Adrenal gland (tissue), 12 donors: ENCODE results near the gene COL16A1. TPM values are rescaled to one million over a fixed set of nuclear protein-coding genes. Genes with fewer than 3 reads are reported as not detected.

ENCODE experiments used
- DNase-seq, 7 donors: peaks; one replicate each; pipeline ENCODE4 v3.0.0-alpha.2; 2019 to 2020
- H3K27ac ChIP-seq, 5 donors: fragments of 200-600 bp; sonication (generic) in 4 of 5; 1 replicate in 3 of 5; 2 replicates in 2 of 5; pipeline versions ENCODE4 v1.5.1 to v1.8.0; 2016 to 2020; ENCODE audit warnings: mild to moderate bottlenecking in 1 of 5
- H3K27me3 ChIP-seq: fragments of 200-600 bp; 2 replicates; pipeline ENCODE4 v1.8.0; 2021
- H3K36me3 ChIP-seq, 2 donors: fragments of 200-600 bp; replicated peaks in 1 of 2; 1 replicate in 1 of 2; 2 replicates in 1 of 2; pipeline versions ENCODE4 v1.5.1 to v1.8.0; 2018 to 2022
- H3K4me1 ChIP-seq, 2 donors: fragments of 200-600 bp; replicated peaks in 1 of 2; 1 replicate in 1 of 2; 2 replicates in 1 of 2; pipeline versions ENCODE4 v1.5.1 to v1.8.0; 2018 to 2021
- H3K4me3 ChIP-seq, 4 donors: fragments of 200-600 bp; sonication (generic) in 3 of 4; one replicate each; pipeline ENCODE4 v1.5.1; 2016 to 2018
- H3K9me3 ChIP-seq, 3 donors: fragments of 200-600 bp; sonication (generic) in 1 of 3; replicated peaks in 1 of 3; 1 replicate in 2 of 3; 2 replicates in 1 of 3; pipeline versions ENCODE4 v1.5.1 to v1.8.0; 2016 to 2021
- POLR2A ChIP-seq, 2 donors: fragments of 450-650 bp; IDR thresholded peaks; one replicate each; pipeline ENCODE4 v1.6.1; 2017; ENCODE audit warnings: antibody characterized with exemption in 2 of 2, mild to moderate bottlenecking in 2 of 2, moderate library complexity in 1 of 2
- WGBS, 4 donors: extraction: QIAGEN DNeasy Blood & Tissue Kit in 2 of 4; methylation state at CpG; one replicate each; pipeline versions ENCODE4 v1.1.5 to v1.1.7; 2013 to 2017; 5-methylcytosine and 5-hydroxymethylcytosine counted together
- intact Hi-C, 2 donors: fragments of 100-400 bp; cut with DNase I; formaldehyde crosslinking; loops; one replicate each; pipeline versions ENCODE4 v1.14.1 to v1.15.0; 2022 to 2023
- polyA plus RNA-seq, 3 donors: library from polyadenylated mRNA; stranded (reverse); fragments of 200-250 nt in 2 of 3; fragments of 350-450 nt in 1 of 3; fragmentation: Illumina TruSeq in 1 of 3; extraction: RNeasy Lipid Tissue Mini Kit (QIAGEN cat#74804) in 1 of 3; gene quantifications; one replicate each; pipeline ENCODE4 v1.2.3, GENCODE V29; 2013 to 2014
- total RNA-seq, 9 donors: library from RNA; depleted of rRNA in 4 of 9; stranded (reverse); fragments of >200 nt in 4 of 9; fragments of 120-200 nt in 1 of 9; fragmentation: NEBNext Ultra II Directional in 1 of 9; extraction: Animal tissue kit (Norgen Biotek cat#: 25700) in 1 of 9; gene quantifications; one replicate each; pipeline versions ENCODE4 v1.1.0 to v1.2.4, GENCODE V29; 2013 to 2023
- TF ChIP-seq, protein P1 (sequence below), 6 experiments: fragments of 450-650 bp in 4 of 6; fragments of 200-600 bp in 2 of 6; sonication (generic) in 1 of 6; IDR thresholded peaks; 1 replicate in 5 of 6; 2 replicates in 1 of 6; pipeline versions ENCODE4 v1.5.1 to v1.8.0; 2016 to 2021; ENCODE audit warnings: antibody characterized with exemption in 6 of 6, mild to moderate bottlenecking in 2 of 6, moderate library complexity in 1 of 6
- donor health status: healthy with polysubstance abuse.
- donor health status: Bipolar disorder and iron deficiency.
- donor health status: DM: yes; HTN: yes; CAD: no.
- donor health status: DM: no; HTN: no; CAD: no.
- donor health status: DM: no; HTN: no; CAD: no.
- donor health status: DM: yes; HTN: yes; CAD: no.

Gene COL16A1
- total and polyA plus RNA-seq, 12 donors: 6.1 to 129 (median 26.9) TPM

DNA sequence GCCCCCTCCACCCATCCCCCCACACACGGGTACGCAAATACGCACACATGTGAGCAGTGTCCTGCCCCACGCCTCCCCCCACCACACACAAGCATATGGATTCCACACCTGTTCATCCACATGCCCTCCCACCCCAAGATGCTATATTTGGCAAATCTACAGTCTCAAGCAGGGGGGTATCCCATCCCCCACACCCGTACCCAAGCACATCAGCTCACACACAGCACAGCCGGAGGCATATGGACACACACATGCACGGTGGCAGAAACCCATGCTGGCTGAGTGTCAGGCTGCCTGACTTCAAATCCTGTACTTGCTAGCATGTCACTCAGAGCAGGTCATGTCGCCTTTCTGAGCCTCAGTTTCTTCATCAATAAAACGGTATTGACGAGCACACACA is 10.6 kb downstream of the COL16A1 start:
- Histone ChIP-seq H3K36me3 (peaks cover 0 to 3% of the 10 kb centered on the region in 2 donors), H3K4me3 (no peak overlapping the region), H3K27ac (no peak overlapping the region), H3K4me1 (no peaks in the 10 kb centered on the region), H3K9me3 (no peaks in the 10 kb centered on the region), H3K27me3 (no peaks in the 10 kb centered on the region)
- WGBS, 4 donors: 77 to 90% (median 85%) methylated on average over 8 to 10 of the region's 10 CpGs
- intact Hi-C loops: no loop called here
- no peak for DNase-seq
- TF ChIP-seq, protein P1, sequence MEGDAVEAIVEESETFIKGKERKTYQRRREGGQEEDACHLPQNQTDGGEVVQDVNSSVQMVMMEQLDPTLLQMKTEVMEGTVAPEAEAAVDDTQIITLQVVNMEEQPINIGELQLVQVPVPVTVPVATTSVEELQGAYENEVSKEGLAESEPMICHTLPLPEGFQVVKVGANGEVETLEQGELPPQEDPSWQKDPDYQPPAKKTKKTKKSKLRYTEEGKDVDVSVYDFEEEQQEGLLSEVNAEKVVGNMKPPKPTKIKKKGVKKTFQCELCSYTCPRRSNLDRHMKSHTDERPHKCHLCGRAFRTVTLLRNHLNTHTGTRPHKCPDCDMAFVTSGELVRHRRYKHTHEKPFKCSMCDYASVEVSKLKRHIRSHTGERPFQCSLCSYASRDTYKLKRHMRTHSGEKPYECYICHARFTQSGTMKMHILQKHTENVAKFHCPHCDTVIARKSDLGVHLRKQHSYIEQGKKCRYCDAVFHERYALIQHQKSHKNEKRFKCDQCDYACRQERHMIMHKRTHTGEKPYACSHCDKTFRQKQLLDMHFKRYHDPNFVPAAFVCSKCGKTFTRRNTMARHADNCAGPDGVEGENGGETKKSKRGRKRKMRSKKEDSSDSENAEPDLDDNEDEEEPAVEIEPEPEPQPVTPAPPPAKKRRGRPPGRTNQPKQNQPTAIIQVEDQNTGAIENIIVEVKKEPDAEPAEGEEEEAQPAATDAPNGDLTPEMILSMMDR (IDR thresholded peaks at IDR 0.05): no peak
- TF ChIP-seq POLR2A (IDR thresholded peaks at IDR 0.05): no peak

DNA sequence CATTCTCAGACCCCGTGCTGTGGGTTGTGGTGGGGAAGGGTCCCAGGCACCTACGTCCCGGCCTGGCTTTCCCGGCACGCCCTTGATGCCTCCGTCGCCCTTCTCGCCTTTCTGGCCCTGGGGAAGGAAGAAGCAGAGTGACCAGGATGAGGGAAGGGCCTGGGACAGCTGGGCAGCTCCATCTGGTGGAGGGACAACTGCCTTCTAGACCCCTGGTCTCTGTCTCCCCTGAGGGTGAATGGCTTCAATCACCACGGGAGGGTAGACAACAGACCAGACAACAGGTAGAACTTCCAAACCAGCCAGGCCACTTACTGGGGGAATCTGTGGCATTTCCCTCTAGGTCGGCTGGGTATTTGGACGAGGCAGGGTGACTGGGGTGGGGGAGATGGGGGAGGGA is 11.9 kb downstream of the COL16A1 start:
- no peak for TF ChIP-seq POLR2A (IDR thresholded peaks at IDR 0.05)
- peaks cover 0 to 3% of the 10 kb centered on the region in 2 donors for H3K36me3 ChIP-seq
- WGBS, 4 donors: 79 to 89% (median 83%) methylated on average over 3 to 11 of the region's 11 CpGs
- intact Hi-C loops: no loop called here
- no peaks in the 10 kb centered on the region for H3K27me3 ChIP-seq
- H3K9me3 ChIP-seq: no peaks in the 10 kb centered on the region
- DNase-seq: no peak
- H3K27ac ChIP-seq: no peak overlapping the region
- no peaks in the 10 kb centered on the region for H3K4me1 ChIP-seq
- no peak overlapping the region for H3K4me3 ChIP-seq

DNA sequence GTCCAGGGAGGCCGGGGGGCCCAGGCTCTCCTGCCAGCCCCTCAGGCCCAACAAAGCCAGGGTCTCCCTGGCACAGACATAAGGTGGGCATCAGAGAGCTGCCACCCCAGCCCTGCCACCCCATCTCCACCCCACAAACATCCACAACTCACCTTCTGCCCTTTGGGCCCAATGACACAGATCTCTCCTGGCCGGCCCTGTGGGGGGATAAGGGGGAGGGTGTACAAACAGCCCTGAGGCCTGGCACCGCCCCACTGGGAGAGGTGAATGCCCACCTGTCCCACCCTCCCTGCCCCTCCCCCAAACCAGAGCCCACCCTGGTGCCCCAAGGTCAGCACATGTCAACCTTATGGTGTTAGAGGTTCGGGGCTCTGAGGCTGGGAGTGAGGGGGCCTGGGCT is 12.4 kb downstream of the COL16A1 start:
- Histone ChIP-seq H3K4me1 (no peaks in the 10 kb centered on the region), H3K27ac (no peak overlapping the region), H3K9me3 (no peaks in the 10 kb centered on the region), H3K36me3 (peaks cover 0 to 3% of the 10 kb centered on the region in 2 donors), H3K4me3 (no peak overlapping the region), H3K27me3 (no peaks in the 10 kb centered on the region)
- intact Hi-C loops: no loop called here
- TF ChIP-seq, protein P1 (IDR thresholded peaks at IDR 0.05): no peak
- no peak for TF ChIP-seq POLR2A (IDR thresholded peaks at IDR 0.05)
- WGBS, 4 donors: 78 to 100% (median 86%) methylated on average over 2 to 4 of the region's 4 CpGs
- DNase-seq: no peak

DNA sequence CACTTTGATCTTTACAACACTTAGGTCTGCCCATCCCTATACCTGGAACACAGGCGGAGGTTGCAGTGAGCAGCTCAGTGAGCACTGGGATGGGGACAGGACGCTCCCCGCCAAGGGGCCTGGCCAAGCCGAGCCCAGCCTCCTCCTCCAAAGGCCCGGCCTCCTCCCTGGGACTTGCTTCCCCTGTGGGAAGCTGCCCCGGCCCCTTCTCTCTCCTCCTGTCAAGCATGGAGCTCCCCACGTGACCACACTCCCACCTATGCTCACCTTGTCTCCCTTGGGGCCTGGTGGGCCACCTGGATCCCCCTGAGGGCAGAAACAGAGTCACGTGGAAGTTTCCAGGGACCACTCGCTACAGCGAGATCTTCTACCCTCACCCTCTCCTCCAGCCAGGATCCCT is 12.9 kb downstream of the COL16A1 start:
- intact Hi-C loops: no loop called here

DNA sequence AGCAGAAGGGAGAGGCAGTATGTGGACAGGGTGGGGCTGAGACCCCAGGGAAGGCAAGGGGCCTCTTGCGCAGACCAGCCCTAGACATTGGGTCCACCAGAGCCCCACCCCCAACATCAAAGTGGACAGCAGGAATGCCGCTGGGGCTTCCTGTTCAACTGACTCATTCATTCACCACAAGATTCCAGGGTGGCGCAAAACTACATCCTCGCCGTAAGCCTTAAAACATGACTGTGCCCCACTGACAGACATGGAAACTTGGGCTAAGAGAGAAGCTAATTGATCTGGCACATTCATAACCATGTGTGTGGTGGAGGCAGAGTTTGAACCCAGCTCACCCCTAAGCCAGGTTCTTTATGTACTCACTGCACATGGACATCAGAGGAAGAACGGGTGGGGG is 14.0 kb downstream of the COL16A1 start:
- 78 to 89% (median 80%) methylated on average over 5 to 6 of the region's 6 CpGs for WGBS, 4 donors
- no peak for TF ChIP-seq POLR2A (IDR thresholded peaks at IDR 0.05)
- TF ChIP-seq, protein P1 (IDR thresholded peaks at IDR 0.05): no peak
- DNase-seq: no peak
- no peaks in the 10 kb centered on the region for H3K4me1 ChIP-seq
- intact Hi-C loops: no loop called here
- H3K9me3 ChIP-seq: no peaks in the 10 kb centered on the region
- H3K27me3 ChIP-seq: no peaks in the 10 kb centered on the region
- H3K4me3 ChIP-seq: no peak overlapping the region
- H3K27ac ChIP-seq: no peak overlapping the region
- H3K36me3 ChIP-seq: peaks cover 0 to 3% of the 10 kb centered on the region in 2 donors

More for the DNA sequence above, 12.9 kb downstream of the COL16A1 start:
- Histone ChIP-seq H3K27ac (no peak overlapping the region), H3K9me3 (no peaks in the 10 kb centered on the region), H3K27me3 (no peaks in the 10 kb centered on the region), H3K4me1 (no peaks in the 10 kb centered on the region), H3K4me3 (no peak overlapping the region), H3K36me3 (peaks cover 0 to 3% of the 10 kb centered on the region in 2 donors)
- DNase-seq: no peak
- no peak for TF ChIP-seq POLR2A (IDR thresholded peaks at IDR 0.05)
- TF ChIP-seq, protein P1 (IDR thresholded peaks at IDR 0.05): no peak
- 85 to 96% (median 89%) methylated on average over 6 to 10 of the region's 10 CpGs for WGBS, 4 donors
